ENCODE data around the gene PDIA5. TPM values are rescaled to one million over a fixed set of nuclear protein-coding genes. Genes with fewer than 3 reads are reported as not detected.
"Not testable (repeated sequence)": the region's sequence is repeated elsewhere in the genome, so short reads cannot be mapped to it uniquely, and the experiment has no call there.

The PDIA5 gene
- total RNA-seq, 4 donors from 2014 or later = 5.3 to 9.2 (median 7.2) TPM

DNA sequence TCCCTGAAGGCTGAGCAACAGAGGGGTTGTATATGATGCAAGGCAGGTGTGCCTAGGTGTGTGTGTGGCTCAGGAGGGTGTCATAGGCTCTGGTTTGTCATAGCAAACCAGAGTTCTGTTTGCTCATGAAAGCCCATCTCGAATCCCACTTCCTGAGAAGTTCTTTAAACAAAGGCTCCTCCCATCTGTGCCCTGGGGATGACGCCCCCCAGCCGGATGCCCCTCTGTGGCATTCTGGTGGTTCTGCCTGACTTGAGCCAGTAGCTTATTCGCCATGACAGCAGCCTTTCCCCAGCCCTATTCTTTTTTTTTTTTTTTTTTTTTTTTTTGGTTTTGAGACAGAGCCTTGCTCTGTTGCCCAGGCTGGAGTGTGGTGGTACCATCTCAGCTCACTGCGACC is 45.4 kb downstream of the PDIA5 start:
- Histone ChIP-seq H3K36me3 (peaks cover 63% of the 10 kb centered on the region), H3K4me1 (no peaks in the 10 kb centered on the region)
- 87% methylated on average over 5 of the region's 5 CpGs for WGBS

DNA sequence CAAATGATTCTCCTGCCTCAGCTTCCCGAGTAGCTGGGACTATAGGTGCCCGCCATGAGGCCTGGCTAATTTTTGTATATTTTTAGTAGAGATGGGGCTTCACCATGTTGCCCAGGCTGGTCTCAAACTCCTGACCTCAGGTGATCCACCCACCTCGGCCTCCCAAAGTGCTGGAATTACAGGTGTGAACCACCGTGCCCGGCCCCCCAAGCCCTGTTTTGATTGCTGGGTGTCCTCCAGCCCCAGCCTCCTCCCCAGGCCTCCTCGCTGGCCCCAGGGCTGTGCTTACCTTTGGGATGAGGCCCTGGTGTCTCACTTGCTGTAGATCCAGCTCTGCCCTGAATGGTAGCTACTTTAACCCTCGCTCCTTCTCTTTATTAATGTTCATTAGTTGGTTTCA is 45.8 kb downstream of the PDIA5 start:
- H3K27me3 ChIP-seq; H3K27ac ChIP-seq; H3K4me3 ChIP-seq; DNase-seq (ENCODE audit: low spot score in 2 of 2); H3K4me1 ChIP-seq; H3K9me3 ChIP-seq: not testable (repeated sequence)
- H3K36me3 ChIP-seq = peaks cover 63% of the 10 kb centered on the region
- WGBS = 96% methylated on average over 7 of the region's 7 CpGs

More for the DNA sequence above, 45.4 kb downstream of the PDIA5 start:
- DNase-seq (ENCODE audit: low spot score in 2 of 2) = no peak
- no peak for TF ChIP-seq EP300 (IDR thresholded peaks at IDR 0.05)
- no peak for TF ChIP-seq POLR2AphosphoS5 (IDR thresholded peaks at IDR 0.05)
- no peak for TF ChIP-seq POLR2A (IDR thresholded peaks at IDR 0.05)
- TF ChIP-seq, protein P1, sequence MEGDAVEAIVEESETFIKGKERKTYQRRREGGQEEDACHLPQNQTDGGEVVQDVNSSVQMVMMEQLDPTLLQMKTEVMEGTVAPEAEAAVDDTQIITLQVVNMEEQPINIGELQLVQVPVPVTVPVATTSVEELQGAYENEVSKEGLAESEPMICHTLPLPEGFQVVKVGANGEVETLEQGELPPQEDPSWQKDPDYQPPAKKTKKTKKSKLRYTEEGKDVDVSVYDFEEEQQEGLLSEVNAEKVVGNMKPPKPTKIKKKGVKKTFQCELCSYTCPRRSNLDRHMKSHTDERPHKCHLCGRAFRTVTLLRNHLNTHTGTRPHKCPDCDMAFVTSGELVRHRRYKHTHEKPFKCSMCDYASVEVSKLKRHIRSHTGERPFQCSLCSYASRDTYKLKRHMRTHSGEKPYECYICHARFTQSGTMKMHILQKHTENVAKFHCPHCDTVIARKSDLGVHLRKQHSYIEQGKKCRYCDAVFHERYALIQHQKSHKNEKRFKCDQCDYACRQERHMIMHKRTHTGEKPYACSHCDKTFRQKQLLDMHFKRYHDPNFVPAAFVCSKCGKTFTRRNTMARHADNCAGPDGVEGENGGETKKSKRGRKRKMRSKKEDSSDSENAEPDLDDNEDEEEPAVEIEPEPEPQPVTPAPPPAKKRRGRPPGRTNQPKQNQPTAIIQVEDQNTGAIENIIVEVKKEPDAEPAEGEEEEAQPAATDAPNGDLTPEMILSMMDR (IDR thresholded peaks at IDR 0.05) = no peak
- H3K4me3 ChIP-seq = no peak overlapping the region
- no peaks in the 10 kb centered on the region for H3K27me3 ChIP-seq
- no peak overlapping the region for H3K27ac ChIP-seq
- H3K9me3 ChIP-seq = no peaks in the 10 kb centered on the region

DNA sequence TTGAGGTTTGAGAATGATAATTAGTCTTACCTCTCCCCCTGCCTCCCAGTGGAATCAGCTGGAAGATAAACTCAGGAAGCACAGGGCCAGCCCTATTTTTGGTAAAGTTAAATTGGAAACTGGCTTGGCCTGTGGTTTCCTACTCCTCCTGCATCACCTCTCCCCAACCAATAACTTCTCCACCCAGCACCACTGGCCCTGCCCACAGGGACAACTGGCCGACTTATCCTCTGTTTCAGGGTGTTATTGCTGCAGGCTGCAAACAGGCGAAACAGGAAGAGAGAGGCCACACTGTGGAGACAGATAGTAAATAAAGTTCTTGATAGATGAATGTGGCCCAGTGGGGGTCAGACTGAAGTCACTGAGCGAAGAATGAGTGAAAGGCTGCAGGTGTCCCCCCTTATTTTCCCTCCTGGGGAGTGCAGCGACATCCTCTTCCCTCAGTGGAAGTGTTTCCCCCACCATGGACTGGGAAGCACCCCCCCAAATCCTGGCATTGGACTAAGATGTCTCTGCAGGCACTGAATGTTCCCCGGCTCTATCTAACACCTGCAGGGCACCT is 47.1 kb downstream of the PDIA5 start:
- H3K4me3 ChIP-seq = no peak overlapping the region
- TF ChIP-seq POLR2A (IDR thresholded peaks at IDR 0.05) (no peak), EP300 (IDR thresholded peaks at IDR 0.05) (no peak), POLR2AphosphoS5 (IDR thresholded peaks at IDR 0.05) (no peak)
- TF ChIP-seq, protein P1 (IDR thresholded peaks at IDR 0.05) = no peak
- WGBS = 53% methylated on average over 4 of the region's 5 CpGs
- no peak for DNase-seq (ENCODE audit: low spot score in 2 of 2)
- H3K27ac ChIP-seq = no peak overlapping the region
- H3K27me3 ChIP-seq = no peaks in the 10 kb centered on the region
- H3K4me1 ChIP-seq = no peaks in the 10 kb centered on the region
- no peaks in the 10 kb centered on the region for H3K9me3 ChIP-seq
- H3K36me3 ChIP-seq = peaks cover 63% of the 10 kb centered on the region

DNA sequence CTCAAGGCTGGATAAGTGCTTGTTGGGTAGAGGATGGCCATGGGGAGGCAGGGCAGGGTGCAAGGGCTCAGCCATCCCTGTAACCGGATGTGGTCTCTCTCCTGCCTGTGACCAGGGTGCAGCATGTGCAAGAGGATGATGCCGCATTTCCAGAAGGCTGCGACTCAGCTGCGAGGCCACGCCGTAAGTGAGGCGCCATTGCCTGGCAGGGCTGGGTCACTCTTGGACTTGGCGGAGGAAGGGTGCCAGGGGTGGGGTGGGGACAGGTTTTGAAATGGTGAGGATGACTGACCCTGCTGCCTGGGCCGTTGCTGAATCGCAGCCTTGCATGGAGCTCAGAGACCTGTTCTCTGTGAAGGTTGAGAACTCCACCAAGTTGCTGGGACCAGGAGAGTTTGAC is 49.3 kb downstream of the PDIA5 start:
- TF ChIP-seq POLR2A (IDR thresholded peaks at IDR 0.05) = no peak
- TF ChIP-seq, protein P1 (IDR thresholded peaks at IDR 0.05) = no peak
- TF ChIP-seq EP300 (IDR thresholded peaks at IDR 0.05) = no peak
- TF ChIP-seq POLR2AphosphoS5 (IDR thresholded peaks at IDR 0.05) = no peak
- Histone ChIP-seq H3K36me3 (peaks cover 61% of the 10 kb centered on the region), H3K9me3 (no peaks in the 10 kb centered on the region), H3K27ac (no peak overlapping the region), H3K27me3 (no peaks in the 10 kb centered on the region), H3K4me3 (no peak overlapping the region), H3K4me1 (no peaks in the 10 kb centered on the region)
- DNase-seq (ENCODE audit: low spot score in 2 of 2) = no peak
- 96% methylated on average over 10 of the region's 10 CpGs for WGBS

DNA sequence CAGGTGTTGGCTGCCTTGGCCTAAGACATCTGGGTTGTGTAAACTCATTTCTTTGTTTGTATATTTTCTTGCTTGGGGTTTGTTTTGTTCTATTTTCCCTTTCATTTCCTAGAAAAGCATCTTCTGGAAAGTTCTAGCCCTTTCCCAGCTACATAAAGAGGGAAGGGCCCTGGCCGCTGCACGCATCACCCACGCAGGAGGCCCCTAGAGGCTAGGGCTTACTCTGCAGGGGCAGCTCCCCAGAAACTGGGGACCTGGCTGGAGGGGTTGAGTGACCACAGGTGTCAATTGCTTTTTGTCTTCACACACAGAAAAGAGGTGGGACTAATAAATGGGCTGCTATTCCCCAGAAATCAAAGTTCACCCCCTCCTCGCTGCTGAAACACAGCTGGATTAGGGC is 52.6 kb downstream of the PDIA5 start:
- Histone ChIP-seq H3K9me3 (no peaks in the 10 kb centered on the region), H3K36me3 (peaks cover 64% of the 10 kb centered on the region), H3K4me1 (no peaks in the 10 kb centered on the region), H3K4me3 (no peak overlapping the region), H3K27me3 (no peaks in the 10 kb centered on the region), H3K27ac (no peak overlapping the region)
- WGBS = 83% methylated on average over 4 of the region's 4 CpGs
- TF ChIP-seq POLR2A (IDR thresholded peaks at IDR 0.05) (no peak), EP300 (IDR thresholded peaks at IDR 0.05) (no peak), POLR2AphosphoS5 (IDR thresholded peaks at IDR 0.05) (no peak)
- TF ChIP-seq, protein P1 (IDR thresholded peaks at IDR 0.05) = no peak
- DNase-seq (ENCODE audit: low spot score in 2 of 2) = no peak

DNA sequence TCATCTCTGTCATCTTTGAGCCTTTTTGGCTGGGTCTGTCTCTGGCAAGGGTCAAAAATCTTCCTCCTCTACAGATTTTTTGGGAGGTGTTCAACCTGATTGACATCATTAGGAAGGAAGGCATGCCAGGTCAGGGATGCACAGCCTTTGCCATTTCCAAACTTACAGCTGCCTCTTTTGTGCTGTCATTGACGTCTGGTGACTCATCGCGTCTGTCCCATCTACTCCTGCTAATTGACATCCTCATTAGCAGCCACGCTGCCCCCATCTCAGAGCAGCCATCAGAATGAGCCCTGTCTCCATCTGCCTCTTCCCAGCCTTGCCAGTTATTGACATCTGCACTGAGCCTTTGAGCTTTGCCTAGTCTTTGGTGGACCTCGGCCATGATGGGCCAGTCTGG is 53.0 kb downstream of the PDIA5 start:
- Histone ChIP-seq H3K4me1 (no peaks in the 10 kb centered on the region), H3K4me3 (no peak overlapping the region), H3K27ac (no peak overlapping the region), H3K27me3 (no peaks in the 10 kb centered on the region), H3K9me3 (no peaks in the 10 kb centered on the region), H3K36me3 (peaks cover 64% of the 10 kb centered on the region)
- TF ChIP-seq EP300 (IDR thresholded peaks at IDR 0.05) = no peak
- TF ChIP-seq, protein P1 (IDR thresholded peaks at IDR 0.05) = no peak
- no peak for TF ChIP-seq POLR2A (IDR thresholded peaks at IDR 0.05)
- TF ChIP-seq POLR2AphosphoS5 (IDR thresholded peaks at IDR 0.05) = no peak
- WGBS = 76% methylated on average over 5 of the region's 5 CpGs
- no peak for DNase-seq (ENCODE audit: low spot score in 2 of 2)
